ENCODE measurements around the gene UNKL.

The UNKL gene

GRCh38 chr16:1424028-1424427 is 9.5 kb upstream of the UNKL start:
- no peak for TF ChIP-seq TAF1 (IDR thresholded peaks at IDR 0.05; ENCODE audit: borderline replicate concordance, insufficient read depth, low read length)
- TF ChIP-seq POLR2AphosphoS5 (IDR thresholded peaks at IDR 0.05; ENCODE audit: low read depth, low read length): no peak
- no peak for TF ChIP-seq REST (IDR thresholded peaks at IDR 0.05; ENCODE audit: insufficient read depth in 1 of 2, low read depth in 2 of 2, low read length in 2 of 2)
- TF ChIP-seq SIN3A (IDR thresholded peaks at IDR 0.05; ENCODE audit: borderline replicate concordance, insufficient read depth, low read length): no peak
- no peak for TF ChIP-seq FOXP2 (optimal IDR thresholded peaks at IDR 0.05; ENCODE audit: borderline replicate concordance, extremely low read depth, extremely low read length, insufficient read depth)

DNA sequence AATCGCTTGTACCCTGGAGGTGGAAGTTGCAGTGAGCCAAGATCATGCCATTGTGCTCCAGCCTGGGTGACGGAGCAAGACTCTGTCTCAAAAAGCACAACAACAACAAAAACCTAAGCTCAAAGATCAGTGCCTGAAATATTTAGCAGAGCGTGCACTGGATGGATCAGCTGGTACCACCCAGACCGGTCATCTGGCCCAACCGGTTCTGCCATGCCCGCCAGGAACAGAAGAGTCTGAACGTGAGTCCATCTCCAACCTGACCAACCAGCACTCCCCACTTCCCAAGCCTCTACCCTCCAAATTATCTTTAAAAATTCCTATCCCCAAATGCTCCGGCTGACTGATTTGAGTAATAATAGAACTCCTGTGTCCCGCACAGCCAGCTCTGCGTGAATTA is 7.6 kb upstream of the UNKL start:
- TF ChIP-seq POLR2AphosphoS5 (IDR thresholded peaks at IDR 0.05; ENCODE audit: low read depth, low read length) (no peak), REST (IDR thresholded peaks at IDR 0.05; ENCODE audit: insufficient read depth in 1 of 2, low read depth in 2 of 2, low read length in 2 of 2) (no peak), FOXP2 (optimal IDR thresholded peaks at IDR 0.05; ENCODE audit: borderline replicate concordance, extremely low read depth, extremely low read length, insufficient read depth) (no peak), SIN3A (IDR thresholded peaks at IDR 0.05; ENCODE audit: borderline replicate concordance, insufficient read depth, low read length) (no peak), TAF1 (IDR thresholded peaks at IDR 0.05; ENCODE audit: borderline replicate concordance, insufficient read depth, low read length) (no peak)

DNA sequence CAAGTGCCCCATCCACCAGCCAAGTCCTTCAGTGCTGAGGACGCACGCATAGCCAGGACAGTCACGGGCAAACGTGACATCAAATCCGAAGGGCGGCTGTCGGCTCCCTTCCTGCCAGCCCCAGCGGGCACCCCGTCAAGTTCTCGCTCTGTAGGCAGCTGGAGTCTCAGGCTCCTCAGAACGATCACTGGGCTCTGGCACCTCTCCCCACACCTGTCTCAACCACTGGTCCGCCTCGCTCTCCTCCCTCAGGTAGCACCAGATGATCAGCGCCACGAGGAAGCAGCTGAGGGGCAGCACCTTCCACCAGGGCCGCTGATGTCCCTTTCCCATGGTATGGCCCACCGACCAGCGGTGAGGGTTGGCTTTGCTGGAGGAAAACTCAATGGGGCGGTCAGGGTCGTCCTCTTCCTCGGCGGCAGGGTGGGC is 5.6 kb upstream of the UNKL start:
- no peak for TF ChIP-seq TAF1 (IDR thresholded peaks at IDR 0.05; ENCODE audit: borderline replicate concordance, insufficient read depth, low read length)
- TF ChIP-seq REST (IDR thresholded peaks at IDR 0.05; ENCODE audit: insufficient read depth in 1 of 2, low read depth in 2 of 2, low read length in 2 of 2): no peak
- TF ChIP-seq SIN3A (IDR thresholded peaks at IDR 0.05; ENCODE audit: borderline replicate concordance, insufficient read depth, low read length): no peak
- TF ChIP-seq POLR2AphosphoS5 (IDR thresholded peaks at IDR 0.05; ENCODE audit: low read depth, low read length): no peak
- TF ChIP-seq FOXP2 (optimal IDR thresholded peaks at IDR 0.05; ENCODE audit: borderline replicate concordance, extremely low read depth, extremely low read length, insufficient read depth): no peak

- TF ChIP-seq FOXP2 (optimal IDR thresholded peaks at IDR 0.05; ENCODE audit: borderline replicate concordance, extremely low read depth, extremely low read length, insufficient read depth): no peak
- TF ChIP-seq SIN3A (IDR thresholded peaks at IDR 0.05; ENCODE audit: borderline replicate concordance, insufficient read depth, low read length): no peak
- no peak for TF ChIP-seq TAF1 (IDR thresholded peaks at IDR 0.05; ENCODE audit: borderline replicate concordance, insufficient read depth, low read length)
- no peak for TF ChIP-seq POLR2AphosphoS5 (IDR thresholded peaks at IDR 0.05; ENCODE audit: low read depth, low read length)
- no peak for TF ChIP-seq REST (IDR thresholded peaks at IDR 0.05; ENCODE audit: insufficient read depth in 1 of 2, low read depth in 2 of 2, low read length in 2 of 2)
Measured at GRCh38 chr16:1416521-1416941, 2.0 kb upstream of the UNKL start.
